ENCODE measurements around the gene MRPL34. TPM values are rescaled to one million over a fixed set of nuclear protein-coding genes. Genes with fewer than 3 reads are reported as not detected.

Gene MRPL34
- 191 and 206 TPM in 2 replicates for total RNA-seq (2014; rRNA removed)
- percentile 46 among the genes with signal in this experiment for Bru-seq, nascent RNA
- percentile 83 among the genes with signal in this experiment for BruChase-seq, experiment 1, labeled RNA remaining after a 6-hour chase
- BruChase-seq, experiment 2, labeled RNA remaining after a 2-hour chase, result percentile 62 among the genes with signal in this experiment
- long read RNA-seq, transcript MRPL34-201 (2 exons, 968 nt), result major isoform, 96 of 115 reads
- long read RNA-seq, partial matches to known transcripts, result 0 of 115 reads
- long read RNA-seq, other reads (novel, unspliced or antisense), result 19 of 115 reads

DNA sequence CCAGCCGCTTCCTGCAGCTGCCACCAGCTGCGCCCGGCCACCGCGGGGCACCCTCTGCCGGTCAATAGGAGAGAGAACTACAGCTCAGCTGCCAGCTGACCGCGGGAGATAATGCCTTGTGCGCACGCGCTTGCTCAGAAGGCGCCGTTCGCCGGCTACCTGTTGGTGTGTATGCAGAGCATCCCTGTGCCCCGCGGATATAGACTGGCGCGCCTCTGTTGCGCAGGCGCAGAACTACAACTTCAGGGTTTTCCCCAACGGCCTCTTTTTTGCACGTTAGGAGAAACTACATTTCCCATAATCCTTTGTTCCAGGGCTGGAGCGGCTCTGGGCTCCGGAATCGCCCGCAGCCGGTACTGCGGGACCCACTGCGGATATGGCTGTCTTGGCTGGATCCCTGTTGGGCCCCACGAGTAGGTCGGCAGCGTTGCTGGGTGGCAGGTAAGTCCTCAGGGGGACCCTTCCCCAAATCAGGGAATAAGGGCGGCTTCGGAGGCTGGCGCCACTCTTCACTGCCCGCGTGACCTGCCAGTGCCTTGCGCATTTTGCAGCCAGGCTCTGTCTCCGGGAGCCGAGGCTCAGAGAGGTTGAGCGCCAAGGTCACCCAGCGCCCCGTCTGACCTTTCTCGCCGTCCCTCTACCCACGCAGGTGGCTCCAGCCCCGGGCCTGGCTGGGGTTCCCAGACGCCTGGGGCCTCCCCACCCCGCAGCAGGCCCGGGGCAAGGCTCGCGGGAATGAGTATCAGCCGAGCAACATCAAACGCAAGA, at the start of gene MRPL34:
MRPL34 (plus strand) TSS at position 356 of the 768 bp plus-strand sequence; CDS start at position 377, 21 bp downstream.
- Histone ChIP-seq H4K20me1 (ENCODE audit: low read length) (no peaks in the 10 kb centered on the region), H2AFZ (ENCODE audit: low read length) (peak within 1 kb of the TSS; percentile 92), H3K9me2 (replicated peaks; ENCODE audit: low read length) (no peaks in the 10 kb centered on the region), H3K9me3 (ENCODE audit: low read length) (no peaks in the 10 kb centered on the region), H3K79me2 (ENCODE audit: low read length) (peaks cover 51% of the 10 kb centered on the region), H3F3A (ENCODE audit: low read length, unreplicated experiment) (no peaks in the 10 kb centered on the region), H3K9ac (ENCODE audit: low read length) (peak within 1 kb of the TSS; percentile 90), H3K4me3 (ENCODE audit: low read length) (peak within 1 kb of the TSS; percentile 89), H3K4me2 (ENCODE audit: low read length) (peak within 1 kb of the TSS; percentile 95), H3K4me1 (ENCODE audit: insufficient read depth, low read length) (peaks cover 29% of the 10 kb centered on the region), H3K27ac (ENCODE audit: low read length) (peak within 1 kb of the TSS; percentile 74), H3K36me3 (ENCODE audit: low read depth, low read length) (no peaks in the 10 kb centered on the region), H3K27me3 (ENCODE audit: low read length) (no peaks in the 10 kb centered on the region)
- POLR2A ChIA-PET (ENCODE audit: unreplicated experiment), result interaction anchor here (0.5 kb wide), 1 partner anchor 22 kb away, joined by 4 read pairs; no protein-coding TSS in a partner anchor
- ATAC-seq (peak; percentile 63), DNase-seq (peak; percentile 99)
- TSS peak; percentile 16 for BruUV-seq (replicated peaks)
- no peak for TF ChIP-seq EZH2phosphoT487 (IDR thresholded peaks at IDR 0.05; ENCODE audit: borderline replicate concordance, low read length)
- TF ChIP-seq CTCF (conservative IDR thresholded peaks at IDR 0.05; ENCODE audit: low read depth, low read length), result peak; percentile 85
- intact Hi-C loops (cut with micrococcal nuclease), result loop anchor here (1.0 kb wide), 2 partner anchors 9 to 29 kb away; partner anchors contain the start of gene ANO8
- CTCF ChIA-PET, result interaction anchor here (0.6 to 1.2 kb wide), 8 partner anchors 9 to 741 kb away, joined by 3 to 8 read pairs (median 4); partner anchors contain the start of gene BABAM1

DNA sequence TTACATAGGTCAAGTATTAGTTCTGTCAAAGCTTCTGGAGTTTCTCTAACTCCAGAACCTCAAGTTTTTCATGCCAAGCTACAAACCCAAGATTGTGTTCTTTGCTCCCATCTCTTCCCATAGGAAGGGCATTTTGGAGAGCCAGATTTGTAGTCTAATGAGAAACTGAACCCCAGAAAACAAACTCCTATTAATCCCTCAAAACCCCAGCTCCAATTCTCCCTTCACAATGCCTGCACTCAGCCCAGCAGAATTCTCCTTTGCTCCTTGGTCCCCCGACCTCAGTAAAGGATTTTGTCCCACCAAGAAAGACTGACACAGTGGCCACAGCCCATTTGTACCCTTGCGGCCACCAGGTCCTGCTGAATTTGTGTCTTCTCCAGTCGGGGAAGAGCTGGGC, 49.5 kb upstream of the MRPL34 start:
- no peak for DNase-seq
- CTCF ChIA-PET, result no interaction called here
- intact Hi-C loops (cut with micrococcal nuclease), result no loop called here

More for the DNA sequence above, 49.5 kb upstream of the MRPL34 start:
- H3K27me3 ChIP-seq (ENCODE audit: low read length), result no peaks in the 10 kb centered on the region
- H4K20me1 ChIP-seq (ENCODE audit: low read length), result no peaks in the 10 kb centered on the region
- H3K4me3 ChIP-seq (ENCODE audit: low read length), result no peak overlapping the region
- no peaks in the 10 kb centered on the region for H3K4me1 ChIP-seq (ENCODE audit: insufficient read depth, low read length)
- H3K79me2 ChIP-seq (ENCODE audit: low read length), result no peaks in the 10 kb centered on the region
- TF ChIP-seq EZH2 (IDR thresholded peaks at IDR 0.05; ENCODE audit: low read length, unreplicated experiment), result no peak
- TF ChIP-seq EZH2phosphoT487 (IDR thresholded peaks at IDR 0.05; ENCODE audit: borderline replicate concordance, low read length), result no peak
- no peak for TF ChIP-seq CTCF (conservative IDR thresholded peaks at IDR 0.05; ENCODE audit: low read depth, low read length)
- H2AFZ ChIP-seq (ENCODE audit: low read length), result no peak overlapping the region
- H3F3A ChIP-seq (ENCODE audit: low read length, unreplicated experiment), result no peaks in the 10 kb centered on the region
- 0 out of 2 replicates have a peak, but pooled peaks cover 5% of the 10 kb centered on the region for H3K9me3 ChIP-seq (ENCODE audit: low read length)
- no TSS peak for BruUV-seq (replicated peaks)
- no peak overlapping the region for H3K27ac ChIP-seq (ENCODE audit: low read length)
- no peak overlapping the region for H3K4me2 ChIP-seq (ENCODE audit: low read length)
- H3K9ac ChIP-seq (ENCODE audit: low read length), result no peak overlapping the region
- ATAC-seq, result no peak
- POLR2A ChIA-PET (ENCODE audit: unreplicated experiment), result interaction anchor here (0.5 kb wide), 1 partner anchor 160 kb away, joined by 31 read pairs; no protein-coding TSS in a partner anchor
- H3K36me3 ChIP-seq (ENCODE audit: low read depth, low read length), result no peaks in the 10 kb centered on the region
- no peaks in the 10 kb centered on the region for H3K9me2 ChIP-seq (replicated peaks; ENCODE audit: low read length)
